ENCODE measurements around the gene KCTD6.

The KCTD6 gene

DNA sequence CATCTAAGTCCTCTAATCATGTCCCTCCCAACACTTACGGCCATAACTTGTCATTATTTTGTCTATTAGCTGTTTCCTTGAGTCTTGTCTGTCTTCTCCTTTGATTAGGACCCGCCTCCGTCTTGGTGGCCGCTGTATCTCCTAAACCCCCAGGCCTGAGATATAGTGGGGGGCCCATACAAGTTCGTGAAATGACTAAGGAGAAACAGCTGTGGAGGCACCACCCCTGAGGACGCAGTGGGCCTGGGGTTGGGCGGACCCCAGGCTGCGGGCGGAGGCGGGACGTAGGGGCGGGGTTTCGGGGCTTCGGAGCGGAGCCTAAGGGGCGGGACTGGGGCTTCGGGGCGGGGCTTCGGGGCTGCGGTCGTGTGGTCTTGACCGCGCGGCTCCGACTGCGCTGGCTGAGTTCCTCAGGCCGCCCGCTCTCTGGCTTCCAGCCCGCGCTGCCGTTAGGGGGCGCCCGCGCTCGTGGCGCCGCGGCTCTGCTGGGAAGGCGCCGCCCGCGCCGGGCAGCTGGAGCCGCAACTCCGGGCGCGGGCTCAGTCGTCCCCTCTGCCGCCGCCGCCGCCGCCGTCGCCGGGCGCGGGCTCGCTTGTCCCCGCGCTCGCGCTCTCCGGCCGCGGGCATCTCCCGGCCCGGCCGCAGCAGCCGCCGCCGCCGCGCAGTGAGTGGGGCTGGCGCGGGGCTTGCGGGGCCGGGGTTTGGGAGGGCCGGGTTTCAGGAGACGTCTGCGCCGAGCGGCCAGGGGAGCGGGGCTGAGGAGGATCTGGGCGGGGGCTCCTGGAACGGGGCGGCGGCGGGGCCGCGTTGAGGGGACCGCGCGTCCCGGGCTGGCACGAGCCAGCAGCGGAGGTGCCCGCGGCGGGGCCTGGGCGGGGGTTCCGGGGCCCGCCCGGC is at the start of gene KCTD6:
KCTD6 (plus strand) TSS at position 591 of the 897 bp plus-strand sequence. CDS start 6,660 bp downstream, outside the sequence.
- DNase-seq, result peak; percentile 89

DNA sequence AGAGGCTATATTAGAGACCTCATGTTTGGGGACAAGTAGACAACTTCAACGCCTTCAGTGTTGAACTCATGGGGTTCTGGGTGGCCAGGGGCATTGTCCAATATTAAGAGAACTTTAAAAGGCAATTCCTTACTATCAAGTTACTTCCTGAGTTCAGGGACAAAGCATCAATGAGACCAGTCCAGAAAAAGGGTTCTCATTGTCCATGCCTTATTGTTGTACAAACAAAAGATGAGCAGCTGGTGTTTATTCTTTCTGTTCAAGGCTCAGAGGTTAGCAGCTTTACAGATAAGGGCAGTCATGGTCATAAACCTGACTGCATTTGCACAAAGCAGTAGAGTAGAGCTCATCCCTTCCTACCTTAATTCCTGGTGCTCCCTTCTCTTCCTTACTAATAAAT is 39.7 kb upstream of the KCTD6 start:
- DNase-seq, result no peak

DNA sequence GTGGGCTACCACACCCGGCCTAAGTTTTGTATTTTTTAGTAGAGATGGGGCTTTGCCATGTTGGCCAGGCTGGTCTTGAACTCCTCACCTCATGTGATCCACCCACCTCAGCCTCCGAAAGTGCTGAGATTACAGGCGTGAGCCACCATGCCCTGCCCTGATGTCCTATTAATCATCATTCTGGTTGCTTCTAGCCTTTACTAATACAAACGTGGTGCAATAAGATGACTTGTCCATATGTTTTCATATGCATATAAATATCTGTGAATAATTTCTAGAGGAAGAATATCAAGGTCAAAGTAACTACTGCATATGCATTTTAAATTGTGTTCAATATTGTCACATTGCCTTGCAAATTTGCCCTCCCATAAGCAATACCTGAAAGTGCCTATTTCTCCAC is 32.7 kb upstream of the KCTD6 start:
- DNase-seq, result no peak

DNA sequence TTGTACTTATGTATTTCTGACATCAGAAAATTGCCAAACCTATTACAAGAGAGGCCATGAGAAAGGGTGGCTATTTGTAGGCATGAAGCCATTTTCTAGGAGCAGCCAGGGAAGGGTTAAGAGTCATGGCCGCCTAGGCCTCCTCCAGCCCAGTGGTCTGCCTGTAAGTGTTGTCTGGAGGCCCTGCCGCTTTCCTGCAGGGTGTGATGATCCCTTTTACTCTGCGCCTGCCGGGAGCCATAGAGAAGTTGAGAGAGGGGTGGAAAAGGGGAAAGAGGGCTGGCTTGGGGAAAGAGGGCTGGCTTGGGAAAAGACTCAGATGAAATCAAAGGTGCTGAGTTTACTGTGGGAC is 29.1 kb upstream of the KCTD6 start:
- no peak for DNase-seq

DNA sequence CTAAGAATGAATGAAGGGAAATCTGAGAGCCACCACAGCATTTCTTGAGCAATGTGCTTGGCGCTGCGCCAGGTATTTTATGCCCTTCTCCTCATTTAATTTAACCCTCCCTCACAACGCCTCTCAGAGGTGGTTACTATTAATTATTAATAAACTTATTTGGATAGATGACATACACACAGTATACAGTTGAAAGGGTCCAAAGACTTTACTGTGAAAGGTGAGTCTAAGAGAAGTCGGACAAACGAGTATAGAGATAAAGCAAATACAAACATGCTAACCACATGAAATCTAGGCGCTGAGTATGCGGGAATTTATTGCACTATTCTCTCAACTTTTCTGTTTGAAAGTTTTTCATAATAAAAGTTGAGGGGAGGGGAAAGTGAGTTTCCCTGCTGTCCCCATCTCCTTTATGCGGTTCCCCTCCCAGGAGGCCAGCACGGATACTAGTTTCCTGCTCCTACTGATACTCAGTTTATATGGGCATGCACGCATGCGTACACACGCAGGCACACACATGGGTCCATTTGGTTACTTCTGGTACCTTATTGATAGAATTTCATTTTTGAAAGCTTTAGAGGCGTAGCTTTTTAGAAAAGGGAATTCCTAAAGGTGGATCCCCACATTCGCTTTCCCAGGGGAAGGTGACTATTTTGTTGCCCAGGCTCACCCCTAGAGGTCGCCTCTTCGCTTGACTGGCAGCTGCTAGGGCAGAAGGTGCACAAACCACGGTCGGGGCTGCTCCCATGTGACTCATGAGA is 28.5 kb upstream of the KCTD6 start:
- peak; percentile 77 for DNase-seq

DNA sequence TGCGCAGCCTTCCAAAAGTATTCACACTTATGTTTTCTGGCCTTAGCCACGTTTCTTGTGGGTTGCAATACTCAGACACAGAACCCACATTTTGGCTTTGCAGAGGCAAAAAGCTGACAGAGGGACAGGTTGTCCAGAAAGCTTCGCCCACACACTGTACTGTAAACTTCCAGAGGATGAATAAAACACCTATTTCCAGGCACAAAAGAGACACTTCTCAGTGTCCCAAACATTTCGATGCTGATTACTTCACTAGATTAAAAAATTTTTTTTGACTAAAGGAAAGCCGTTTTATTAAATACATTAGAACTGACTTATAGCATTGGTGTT is 28.0 kb upstream of the KCTD6 start:
- DNase-seq, result no peak

DNA sequence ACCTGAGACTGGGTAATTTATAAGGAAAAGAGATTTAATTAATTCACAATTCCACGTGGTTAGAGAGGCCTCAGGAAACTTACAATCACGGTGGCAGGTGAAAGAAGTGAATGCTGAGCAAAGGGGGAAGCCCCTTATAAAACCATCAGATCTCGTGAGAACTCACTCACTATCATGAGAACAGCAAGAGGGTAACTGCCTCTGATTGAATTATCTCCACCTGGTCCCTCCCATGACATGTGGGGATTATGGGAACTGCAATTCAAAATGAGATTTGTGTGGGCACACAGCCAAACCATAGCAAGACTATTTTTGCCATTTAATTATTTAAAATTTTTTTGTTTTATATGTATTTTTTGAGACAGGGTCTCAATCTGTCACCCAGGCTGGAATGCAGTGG is 27.0 kb upstream of the KCTD6 start:
- peak; percentile 7 for DNase-seq

DNA sequence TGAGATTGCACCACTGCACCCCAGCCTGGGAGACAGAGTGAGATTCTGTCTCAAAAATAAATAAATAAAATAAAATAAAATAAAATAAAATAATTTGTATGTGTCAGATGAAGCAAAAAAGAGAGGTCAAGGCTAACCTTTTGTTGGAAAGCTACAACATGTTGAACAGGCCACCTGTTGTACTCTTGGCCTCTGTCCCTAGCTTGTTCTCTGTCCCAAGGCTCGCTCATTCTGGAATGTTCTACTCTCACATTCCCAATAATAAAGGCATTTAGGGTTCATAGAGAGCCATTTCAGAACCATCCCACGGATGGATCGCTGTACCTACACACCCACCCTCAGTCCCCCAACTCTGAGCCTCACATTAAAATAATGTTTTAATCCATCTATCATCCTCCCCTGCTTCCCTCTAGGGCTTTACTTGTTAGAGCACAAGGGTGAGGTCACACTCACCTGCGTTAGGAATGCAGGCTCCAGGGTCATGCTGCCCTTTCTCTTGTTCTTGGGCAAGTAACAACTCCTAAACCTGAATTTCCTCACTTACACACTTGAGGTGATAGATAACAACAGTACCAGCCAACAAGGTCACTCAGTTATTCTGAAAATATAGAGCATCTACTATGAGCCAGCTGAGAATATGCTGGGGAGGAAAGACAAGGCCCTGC is 24.9 kb upstream of the KCTD6 start:
- no peak for DNase-seq

DNA sequence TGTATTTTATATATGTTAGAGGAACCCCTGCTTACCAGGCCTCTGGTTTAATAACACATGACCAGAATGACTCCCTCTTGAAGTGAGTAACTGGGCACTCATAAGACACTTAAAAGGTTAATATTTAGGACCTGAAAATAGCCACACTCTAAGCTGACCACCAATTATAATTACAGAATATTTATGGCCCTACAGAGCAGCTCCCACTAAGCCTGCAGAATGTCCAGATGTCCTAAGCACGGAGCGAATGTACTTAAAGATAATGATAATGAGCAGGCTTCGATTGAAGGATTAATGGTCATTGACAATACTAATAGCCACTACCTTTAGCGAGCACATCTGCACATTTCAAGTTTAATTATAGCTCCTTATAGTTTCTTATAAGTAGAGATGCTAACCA is 22.8 kb upstream of the KCTD6 start:
- DNase-seq, result no peak

DNA sequence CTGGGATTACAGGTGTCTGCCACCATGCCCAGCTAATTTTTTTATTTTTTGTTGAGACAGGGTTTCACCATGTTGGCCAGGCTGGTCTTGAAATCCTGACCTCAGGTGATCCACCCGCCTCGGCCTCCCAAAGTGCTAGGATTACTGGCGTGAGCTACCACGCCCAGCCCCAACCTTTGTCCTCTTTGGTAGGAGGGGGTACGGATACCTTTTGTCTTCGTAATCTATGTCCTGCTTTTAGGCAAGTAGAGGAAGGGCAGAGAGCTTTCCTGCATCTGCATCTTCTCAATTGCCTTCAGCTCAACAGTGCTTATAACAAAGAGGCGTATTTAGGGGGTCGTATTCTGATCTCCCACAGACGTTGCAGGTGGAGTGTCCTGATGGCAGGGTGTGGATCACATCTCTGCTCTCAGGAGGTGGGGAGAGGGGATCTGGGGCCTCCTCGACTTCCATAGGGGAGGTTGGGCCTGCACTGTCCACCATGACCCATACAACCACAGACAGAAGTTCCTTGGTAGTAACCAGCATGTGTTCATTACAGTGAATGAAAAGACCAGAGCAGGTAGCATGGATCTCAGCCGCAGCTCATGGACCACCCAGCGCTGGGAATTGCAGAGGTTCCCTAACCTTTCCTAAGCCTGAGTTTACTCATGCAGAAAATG is 21.4 kb upstream of the KCTD6 start:
- DNase-seq, result no peak

DNA sequence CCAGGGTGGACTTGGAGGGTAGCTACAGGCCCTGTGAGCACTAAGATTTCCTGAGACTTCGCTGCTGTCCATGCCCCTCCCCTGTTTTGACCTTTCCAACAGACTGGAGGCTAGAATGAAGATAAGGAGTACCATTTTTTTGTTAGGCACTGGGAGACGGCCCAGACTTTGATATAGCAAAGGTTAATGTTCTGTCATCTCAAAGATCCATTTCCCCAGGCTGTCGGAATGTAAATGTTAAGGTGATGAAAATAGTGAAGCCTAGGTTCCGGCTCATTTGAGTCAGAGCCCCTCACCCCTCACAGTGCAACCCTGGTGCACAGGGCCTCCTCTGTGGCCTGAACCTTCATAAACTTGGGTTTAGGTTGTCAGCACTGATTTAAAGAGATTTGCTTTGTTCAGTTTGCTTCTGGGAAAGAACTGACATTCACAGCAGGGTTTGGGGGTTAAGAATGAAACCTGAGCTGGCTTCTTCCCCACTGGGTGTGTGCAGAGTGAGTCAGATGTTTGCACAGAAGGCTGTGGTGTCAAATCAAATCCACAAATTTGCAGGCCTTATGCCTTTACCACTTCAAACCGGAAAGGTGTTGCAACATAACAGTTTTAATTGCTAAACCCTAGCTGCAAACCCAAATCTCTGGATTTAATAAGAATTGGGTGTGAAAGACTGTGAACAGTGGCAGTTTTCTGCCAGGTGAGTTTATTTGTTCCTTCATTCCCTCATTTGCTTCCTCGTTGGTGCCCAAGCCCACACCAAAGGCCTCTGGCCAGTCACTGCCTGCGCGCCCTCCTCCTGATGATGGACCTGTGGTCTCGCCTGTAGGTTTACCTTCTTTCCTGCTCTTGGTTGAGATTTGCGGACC is 20.6 kb upstream of the KCTD6 start:
- peak; percentile 52 for DNase-seq

DNA sequence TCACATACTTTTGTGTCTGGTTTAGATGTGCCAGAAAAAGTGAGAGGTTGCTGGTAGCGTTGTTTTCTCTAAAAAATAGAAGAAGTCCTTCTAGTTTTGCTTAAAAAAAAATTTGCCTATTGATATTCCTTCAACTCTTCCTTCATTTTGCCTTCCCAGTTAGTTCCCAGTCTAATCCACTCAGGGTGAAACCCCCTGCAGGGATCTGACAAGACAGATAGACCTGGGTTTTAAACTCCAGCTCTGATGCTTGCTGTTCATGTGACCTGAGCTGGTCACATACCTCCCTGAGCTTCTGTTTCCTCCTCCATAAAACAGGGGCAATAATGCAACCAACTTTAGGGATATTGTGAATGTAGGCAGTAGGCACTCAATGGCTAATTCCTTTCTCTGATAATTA is 18.6 kb upstream of the KCTD6 start:
- no peak for DNase-seq

DNA sequence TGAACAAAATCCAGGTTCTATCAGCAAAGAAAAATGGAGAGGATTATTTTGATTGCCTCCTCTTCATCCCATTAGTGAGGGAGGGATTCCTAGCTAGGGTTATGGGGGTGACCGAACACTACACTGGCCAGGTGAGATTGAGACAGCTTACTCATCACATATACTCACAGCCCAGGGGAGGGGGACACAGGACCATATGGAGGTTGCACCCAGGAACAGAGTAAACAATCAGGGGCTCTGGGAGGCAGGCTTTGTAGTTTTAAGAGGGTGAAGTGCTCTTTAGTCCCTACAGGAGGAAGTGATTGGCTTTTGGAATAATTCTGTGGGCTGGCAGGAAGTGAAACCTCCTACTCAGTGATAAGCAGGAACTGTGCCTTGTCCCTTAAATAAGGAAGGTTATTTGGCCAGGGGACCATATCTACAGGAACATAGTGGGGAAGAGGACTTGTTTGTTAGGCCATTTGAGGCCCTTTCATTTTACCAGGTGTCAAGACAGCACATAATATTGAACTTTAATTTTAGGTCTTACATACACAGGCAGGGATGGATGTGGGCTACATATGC is 17.5 kb upstream of the KCTD6 start:
- DNase-seq, result no peak

DNA sequence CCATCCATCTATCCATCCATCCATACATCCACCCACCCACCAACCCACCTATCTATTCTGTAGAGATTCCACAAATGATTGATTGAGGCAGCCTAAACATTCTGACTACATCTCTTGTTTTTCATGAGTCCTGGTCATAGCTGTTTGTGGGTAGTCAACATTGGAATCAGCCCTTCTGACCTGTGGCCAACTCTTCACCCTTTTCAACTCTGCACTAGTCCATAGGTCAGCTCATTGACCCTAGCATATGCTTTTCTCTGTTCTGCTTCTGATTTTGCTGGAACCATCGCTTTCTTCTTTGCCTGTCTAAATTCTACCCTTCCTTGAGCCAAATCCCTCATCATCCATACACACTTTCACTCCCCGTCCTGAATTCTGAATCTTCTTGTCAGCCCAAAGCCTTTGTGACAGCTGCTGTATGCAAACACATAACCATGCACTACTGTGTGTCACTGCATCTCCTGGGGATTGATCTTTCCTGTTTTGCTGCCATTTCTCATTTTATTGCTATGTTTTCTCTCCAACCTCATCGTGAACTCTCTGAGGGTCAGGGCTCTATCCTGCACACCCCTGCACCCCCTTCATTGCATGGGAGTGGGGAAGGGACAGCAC is 16.8 kb upstream of the KCTD6 start:
- no peak for DNase-seq

DNA sequence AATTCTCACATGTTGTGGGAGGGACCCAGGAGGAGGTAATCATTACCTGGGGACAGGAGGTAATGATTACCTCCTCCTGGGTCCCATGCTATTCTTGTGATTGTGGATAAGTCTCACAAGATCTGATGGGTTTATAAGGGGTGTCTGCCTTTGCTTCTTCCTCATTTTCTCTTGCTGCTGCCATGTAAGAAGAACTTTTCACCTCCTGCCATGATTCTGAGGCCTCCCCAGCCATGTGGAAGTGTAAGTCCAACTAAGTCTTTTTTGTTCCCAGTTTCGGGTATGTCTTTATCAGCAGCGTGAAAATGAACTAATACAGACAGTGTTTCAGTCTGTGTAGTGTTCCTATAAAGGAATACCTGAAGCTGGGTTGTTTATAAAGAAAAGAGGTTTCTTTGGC is 13.1 kb upstream of the KCTD6 start:
- DNase-seq, result no peak

DNA sequence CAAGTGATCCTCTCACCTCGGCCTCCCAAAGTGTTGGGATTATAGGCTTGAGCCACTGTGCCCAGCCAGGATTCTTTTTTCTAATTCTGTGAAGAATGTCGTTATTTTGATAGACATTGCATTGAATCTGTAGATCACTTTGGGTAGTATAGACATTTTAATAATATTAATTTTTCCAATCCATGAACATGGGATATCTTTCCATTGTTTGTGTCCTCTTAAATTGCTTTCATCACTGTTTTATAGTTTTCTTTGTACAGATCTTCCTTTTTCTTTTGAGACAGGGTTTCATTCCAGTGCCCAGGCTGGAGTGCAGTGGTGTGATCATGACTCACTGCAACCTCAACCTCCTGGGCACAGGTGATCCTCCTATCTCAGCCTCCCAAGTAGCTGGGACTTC is 11.6 kb upstream of the KCTD6 start:
- DNase-seq, result no peak

DNA sequence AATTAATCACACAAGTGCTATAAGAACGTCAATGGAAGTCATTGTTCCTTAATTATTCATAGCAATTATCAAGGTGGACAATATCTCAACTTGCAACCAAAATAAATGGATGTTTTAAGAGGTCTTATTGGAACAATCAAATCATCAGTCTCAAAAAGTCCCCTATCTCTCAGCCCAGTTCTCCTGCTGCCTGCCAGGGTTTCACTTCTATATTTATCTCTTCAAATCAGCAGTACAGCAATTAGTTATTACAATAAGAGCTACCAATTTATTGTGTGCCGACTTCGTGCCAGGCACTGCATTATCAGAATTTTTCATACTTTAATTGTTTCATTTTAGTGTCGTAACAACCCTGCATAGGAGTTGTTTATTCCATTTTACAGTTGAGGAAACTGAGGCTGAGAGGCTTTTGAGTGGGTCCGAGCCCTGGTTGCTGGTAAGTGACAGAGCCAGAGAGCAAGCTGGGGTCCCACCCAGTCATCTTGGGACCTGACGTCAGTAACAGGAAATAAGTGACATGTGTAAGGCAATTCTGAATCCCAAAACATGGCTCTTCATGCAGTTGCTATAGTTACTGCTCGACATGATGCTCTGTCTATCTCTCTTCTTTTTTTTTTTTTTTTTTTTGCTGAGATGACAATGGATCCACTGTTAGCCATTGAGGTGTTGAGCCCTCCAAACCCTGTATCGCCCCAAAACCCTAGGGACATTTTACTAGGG is 8.8 kb upstream of the KCTD6 start:
- DNase-seq, result no peak

DNA sequence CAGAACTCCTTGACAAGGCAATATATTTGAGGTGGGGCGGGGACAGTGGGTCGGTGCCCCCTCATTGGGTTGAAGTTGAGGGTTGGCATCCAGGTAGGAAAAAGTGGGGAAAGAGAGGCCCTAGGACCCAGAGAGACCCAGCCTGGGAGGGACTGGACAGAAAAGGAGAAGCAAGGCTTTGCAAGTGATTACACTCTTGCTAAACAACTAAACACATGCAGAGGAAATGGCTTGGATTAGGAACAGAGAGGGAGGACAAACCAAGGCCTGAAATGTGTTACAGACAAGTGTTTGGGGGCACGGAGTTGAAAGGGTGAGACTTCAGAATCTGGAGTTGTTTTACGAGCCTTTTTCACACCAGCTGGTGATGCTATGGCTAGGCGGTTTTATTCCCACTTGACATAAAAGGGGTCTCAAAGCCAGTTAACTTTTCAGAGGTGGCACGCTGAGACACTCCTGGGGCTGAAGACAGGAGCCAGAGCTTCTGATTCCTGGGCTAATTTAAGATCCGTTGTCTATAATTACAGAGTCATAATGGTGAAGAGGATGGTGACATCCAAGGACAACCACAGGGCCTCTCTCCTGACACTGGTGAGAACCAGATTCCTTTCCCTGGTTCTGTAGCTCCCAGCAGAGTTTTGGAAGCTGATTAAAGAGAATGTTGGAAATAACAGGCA is 7.7 kb upstream of the KCTD6 start:
- DNase-seq, result no peak

DNA sequence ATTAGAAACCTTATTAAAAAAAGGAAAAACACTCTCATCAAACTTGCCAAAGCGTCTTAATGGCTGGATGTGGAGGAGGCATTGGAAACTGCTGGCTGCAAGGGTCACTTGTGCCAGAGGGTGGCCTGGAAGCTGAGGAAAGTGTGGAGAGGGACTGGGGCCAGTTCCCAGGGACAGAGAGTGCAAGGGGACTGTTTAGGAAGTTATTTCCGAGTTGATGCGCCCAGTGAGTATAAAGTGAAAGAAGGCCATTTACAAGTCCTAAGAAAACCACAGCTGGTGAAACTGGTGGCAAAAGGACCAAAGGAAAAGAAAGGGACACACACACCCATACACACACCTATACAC is 7.2 kb upstream of the KCTD6 start:
- DNase-seq, result no peak

DNA sequence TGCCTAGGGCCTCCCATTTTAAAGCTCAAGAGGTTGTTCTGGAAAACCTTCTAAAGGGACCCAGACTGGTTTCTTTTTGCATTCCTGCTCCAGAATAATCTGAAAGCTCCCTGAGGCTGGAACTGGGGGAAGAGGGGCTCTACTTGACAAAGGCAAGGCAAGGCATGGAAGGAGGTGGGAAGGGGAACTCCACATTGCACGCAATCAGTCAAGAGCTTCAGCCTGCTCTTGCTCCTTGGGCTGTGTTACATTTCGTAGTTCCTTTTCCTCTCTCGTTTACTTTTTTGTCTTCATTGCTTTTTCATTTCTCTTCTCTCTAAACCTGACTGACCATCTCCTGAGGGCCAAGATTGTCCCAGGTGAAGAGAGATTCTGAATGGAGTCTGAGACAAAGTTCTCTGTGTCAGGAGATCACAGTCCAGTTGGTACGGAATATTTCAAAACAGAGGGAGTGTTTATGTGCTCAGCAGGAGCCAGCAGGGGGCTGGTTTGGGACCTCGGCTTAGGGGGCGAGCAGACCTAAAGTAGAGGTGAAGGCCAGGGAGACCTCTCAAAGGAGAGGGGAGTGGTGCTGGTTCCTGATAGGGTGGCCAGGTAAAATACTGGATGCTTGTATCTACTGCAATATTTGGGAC is 6.0 kb upstream of the KCTD6 start:
- no peak for DNase-seq

All from activated naive CD4-positive, alpha-beta T cell treated with Interleukin-2 at 50 U/mL for 16 hours (primary cell).